ENCODE results near the gene TTR.

GRCh38 chr18:31565782-31566512, 25.7 kb upstream of the TTR start:
- TF ChIP-seq EP300 (IDR thresholded peaks at IDR 0.05): no peak
- TF ChIP-seq CTCF (IDR thresholded peaks at IDR 0.05): no peak
